Central memory CD8-positive, alpha-beta T cell (primary cell): ENCODE data around the gene USO1.
"Not testable (repeated sequence)": the region's sequence is repeated elsewhere in the genome, so short reads cannot be mapped to it uniquely, and the experiment has no call there.

Source experiments
- ATAC-seq: fragments of 150-1000 bp; cut with Tn5 transposase; replicated peaks from 2 replicates; pipeline ENCODE4 v1.10.0; 2022; ENCODE audit warnings: mild to moderate bottlenecking, moderate FRiP score, moderate number of reproducible peaks; ENCODE audit not compliant: poor library complexity, severe bottlenecking; ENCODE audit errors: extremely low read depth
- DNase-seq, 2 donors: peaks; one replicate each; pipeline ENCODE4 v3.0.0; 2021; ENCODE audit warnings: low spot score in 2 of 2
- H3K27ac Mint-ChIP-seq: one replicate; pipeline ENCODE4 v1.8.0; 2022; ENCODE audit warnings: low read depth, mild to moderate bottlenecking, moderate library complexity, mixed read lengths
- H3K27me3 Mint-ChIP-seq: one replicate; pipeline ENCODE4 v1.8.0; 2022; ENCODE audit warnings: mixed read lengths
- H3K36me3 Mint-ChIP-seq: one replicate; pipeline ENCODE4 v1.8.0; 2022; ENCODE audit warnings: mild to moderate bottlenecking, moderate library complexity, mixed read lengths; ENCODE audit not compliant: insufficient read depth
- H3K4me1 Mint-ChIP-seq: one replicate; pipeline ENCODE4 v1.8.0; 2022; ENCODE audit warnings: mixed read lengths
- H3K4me3 Mint-ChIP-seq: one replicate; pipeline ENCODE4 v1.8.0; 2022; ENCODE audit warnings: mild to moderate bottlenecking, moderate library complexity, mixed read lengths
- H3K9me3 Mint-ChIP-seq: one replicate; pipeline ENCODE4 v1.8.0; 2022; ENCODE audit warnings: mixed read lengths

Gene USO1, protein sequence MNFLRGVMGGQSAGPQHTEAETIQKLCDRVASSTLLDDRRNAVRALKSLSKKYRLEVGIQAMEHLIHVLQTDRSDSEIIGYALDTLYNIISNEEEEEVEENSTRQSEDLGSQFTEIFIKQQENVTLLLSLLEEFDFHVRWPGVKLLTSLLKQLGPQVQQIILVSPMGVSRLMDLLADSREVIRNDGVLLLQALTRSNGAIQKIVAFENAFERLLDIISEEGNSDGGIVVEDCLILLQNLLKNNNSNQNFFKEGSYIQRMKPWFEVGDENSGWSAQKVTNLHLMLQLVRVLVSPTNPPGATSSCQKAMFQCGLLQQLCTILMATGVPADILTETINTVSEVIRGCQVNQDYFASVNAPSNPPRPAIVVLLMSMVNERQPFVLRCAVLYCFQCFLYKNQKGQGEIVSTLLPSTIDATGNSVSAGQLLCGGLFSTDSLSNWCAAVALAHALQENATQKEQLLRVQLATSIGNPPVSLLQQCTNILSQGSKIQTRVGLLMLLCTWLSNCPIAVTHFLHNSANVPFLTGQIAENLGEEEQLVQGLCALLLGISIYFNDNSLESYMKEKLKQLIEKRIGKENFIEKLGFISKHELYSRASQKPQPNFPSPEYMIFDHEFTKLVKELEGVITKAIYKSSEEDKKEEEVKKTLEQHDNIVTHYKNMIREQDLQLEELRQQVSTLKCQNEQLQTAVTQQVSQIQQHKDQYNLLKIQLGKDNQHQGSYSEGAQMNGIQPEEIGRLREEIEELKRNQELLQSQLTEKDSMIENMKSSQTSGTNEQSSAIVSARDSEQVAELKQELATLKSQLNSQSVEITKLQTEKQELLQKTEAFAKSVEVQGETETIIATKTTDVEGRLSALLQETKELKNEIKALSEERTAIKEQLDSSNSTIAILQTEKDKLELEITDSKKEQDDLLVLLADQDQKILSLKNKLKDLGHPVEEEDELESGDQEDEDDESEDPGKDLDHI

DNA sequence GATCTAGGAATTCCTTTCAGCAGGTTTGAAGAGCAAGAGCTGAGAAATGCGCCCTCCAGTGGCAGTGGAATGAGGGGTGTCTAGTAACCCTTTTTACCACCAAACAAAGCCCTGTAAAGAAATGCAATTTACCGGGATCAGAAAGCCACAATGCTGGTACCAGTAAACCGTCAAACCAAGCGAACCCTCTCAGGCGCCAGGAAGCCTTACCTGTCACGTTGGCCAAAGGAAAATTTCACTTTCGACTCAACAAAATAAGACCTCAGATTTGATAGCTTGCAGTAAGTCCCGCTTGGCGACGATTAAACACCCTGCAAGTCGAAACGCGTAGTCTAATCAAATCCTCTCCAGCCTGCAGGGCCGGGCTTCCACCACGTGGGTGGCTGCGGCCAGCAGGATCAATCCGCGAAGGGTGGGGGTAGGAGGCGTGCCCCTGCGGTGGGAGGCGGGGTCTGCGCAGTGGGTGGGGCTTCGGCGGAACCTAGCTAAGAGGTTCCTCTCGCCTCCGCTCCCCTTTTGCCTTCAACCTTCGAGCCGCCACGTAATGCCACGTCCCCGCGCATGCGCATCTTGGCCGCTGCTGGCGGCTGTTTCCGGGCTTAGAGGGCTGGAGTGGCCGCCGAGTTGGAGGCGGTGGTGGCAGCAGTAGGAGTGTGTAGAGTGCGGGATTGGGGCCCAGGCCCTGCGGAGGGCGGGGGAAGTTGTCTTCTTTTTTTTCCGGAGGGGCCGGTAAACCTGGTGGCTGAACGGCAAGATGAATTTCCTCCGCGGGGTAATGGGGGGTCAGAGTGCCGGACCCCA, at the start of gene USO1:
USO1 (plus strand) TSS at position 512 of the 801 bp plus-strand sequence; CDS start at position 755, 243 bp downstream.
- Mint-ChIP-seq H3K27me3 (no peaks in the 10 kb centered on the region), H3K4me3 (peak within 1 kb of the TSS; percentile 99), H3K9me3 (no peaks in the 10 kb centered on the region), H3K4me1 (peaks cover 54% of the 10 kb centered on the region), H3K27ac (peak within 1 kb of the TSS; percentile 99), H3K36me3 (peaks cover 15% of the 10 kb centered on the region)
- ATAC-seq = peak; percentile 90
- peak; percentile 100 for DNase-seq

DNA sequence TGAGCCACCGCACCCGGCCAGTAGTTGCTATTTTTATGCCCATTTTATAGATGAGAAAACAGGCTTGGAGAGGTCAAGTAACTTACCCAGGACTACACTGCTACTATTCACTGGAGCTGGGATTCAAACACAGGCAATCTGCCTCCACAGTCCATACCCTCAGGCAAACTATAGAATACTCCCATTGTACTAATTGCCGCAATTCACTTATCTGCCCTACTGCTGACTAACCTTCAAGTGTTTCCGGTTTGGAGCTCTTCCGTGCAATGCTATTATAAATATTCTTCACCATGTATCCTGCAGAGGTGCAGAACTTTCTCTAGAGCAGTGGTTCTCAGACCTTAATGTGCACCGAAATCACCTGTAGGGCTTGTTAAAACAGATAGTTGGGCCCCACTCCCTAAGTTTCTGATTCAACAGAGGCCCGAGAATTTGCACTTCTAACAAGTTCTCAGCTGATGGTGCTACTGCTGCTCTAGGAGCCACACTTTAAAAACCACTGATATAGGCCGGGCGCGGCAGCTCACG, 49.3 kb upstream of the USO1 start:
- H3K27me3 Mint-ChIP-seq = no peaks in the 10 kb centered on the region
- peaks cover 20% of the 10 kb centered on the region for H3K36me3 Mint-ChIP-seq
- H3K4me3 Mint-ChIP-seq = peak overlapping the region; percentile 23
- peaks cover 33% of the 10 kb centered on the region for H3K4me1 Mint-ChIP-seq
- no peak for DNase-seq
- ATAC-seq = no peak
- H3K27ac Mint-ChIP-seq = no peak overlapping the region
- H3K9me3 Mint-ChIP-seq = no peaks in the 10 kb centered on the region

DNA sequence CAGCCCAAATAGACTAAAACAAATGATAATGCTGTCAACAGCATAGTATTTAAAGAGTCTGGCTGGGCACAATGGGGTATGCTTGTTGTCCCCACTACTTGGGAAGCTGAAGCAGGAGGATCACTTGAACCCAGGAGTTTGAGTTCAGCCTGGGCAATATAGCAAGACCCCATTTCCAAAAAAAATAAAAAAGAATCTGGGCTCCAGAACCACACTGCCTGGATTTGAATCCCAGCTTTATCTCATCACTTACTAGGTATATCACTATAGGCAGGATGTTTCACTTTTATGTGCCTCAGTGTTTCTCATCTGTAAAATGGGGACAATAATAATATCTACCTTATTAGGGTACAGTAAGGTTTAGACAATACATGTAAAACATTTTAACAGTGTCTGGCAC, 45.9 kb upstream of the USO1 start:
- no peak overlapping the region for H3K4me3 Mint-ChIP-seq
- no peaks in the 10 kb centered on the region for H3K9me3 Mint-ChIP-seq
- DNase-seq = no peak
- ATAC-seq = no peak
- no peak overlapping the region for H3K27ac Mint-ChIP-seq
- no peaks in the 10 kb centered on the region for H3K27me3 Mint-ChIP-seq
- H3K36me3 Mint-ChIP-seq = peaks cover 6% of the 10 kb centered on the region
- peaks cover 15% of the 10 kb centered on the region for H3K4me1 Mint-ChIP-seq

DNA sequence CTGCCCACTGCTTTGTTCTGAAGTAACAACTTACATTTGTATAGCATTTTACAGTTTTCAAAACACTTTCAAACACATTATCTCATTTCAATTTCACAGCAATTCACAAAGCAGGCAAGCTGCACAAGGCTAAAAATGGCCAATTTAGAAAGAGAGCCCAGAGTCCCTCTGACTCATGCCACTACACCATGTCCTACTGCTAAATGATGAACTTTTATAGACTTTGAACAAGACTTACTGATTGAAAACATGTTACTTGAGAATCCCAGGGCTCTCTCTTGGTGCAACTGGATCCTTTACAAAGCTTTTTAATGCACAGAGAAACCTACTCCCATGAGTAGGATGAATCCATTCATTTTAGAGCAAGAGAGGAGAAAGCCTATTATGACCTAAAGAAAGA, 45.4 kb upstream of the USO1 start:
- DNase-seq (no peak), ATAC-seq (no peak)
- H3K4me3 Mint-ChIP-seq = no peak overlapping the region
- H3K4me1 Mint-ChIP-seq = peaks cover 10% of the 10 kb centered on the region
- no peaks in the 10 kb centered on the region for H3K9me3 Mint-ChIP-seq
- no peaks in the 10 kb centered on the region for H3K27me3 Mint-ChIP-seq
- peaks cover 2% of the 10 kb centered on the region for H3K36me3 Mint-ChIP-seq
- H3K27ac Mint-ChIP-seq = no peak overlapping the region

DNA sequence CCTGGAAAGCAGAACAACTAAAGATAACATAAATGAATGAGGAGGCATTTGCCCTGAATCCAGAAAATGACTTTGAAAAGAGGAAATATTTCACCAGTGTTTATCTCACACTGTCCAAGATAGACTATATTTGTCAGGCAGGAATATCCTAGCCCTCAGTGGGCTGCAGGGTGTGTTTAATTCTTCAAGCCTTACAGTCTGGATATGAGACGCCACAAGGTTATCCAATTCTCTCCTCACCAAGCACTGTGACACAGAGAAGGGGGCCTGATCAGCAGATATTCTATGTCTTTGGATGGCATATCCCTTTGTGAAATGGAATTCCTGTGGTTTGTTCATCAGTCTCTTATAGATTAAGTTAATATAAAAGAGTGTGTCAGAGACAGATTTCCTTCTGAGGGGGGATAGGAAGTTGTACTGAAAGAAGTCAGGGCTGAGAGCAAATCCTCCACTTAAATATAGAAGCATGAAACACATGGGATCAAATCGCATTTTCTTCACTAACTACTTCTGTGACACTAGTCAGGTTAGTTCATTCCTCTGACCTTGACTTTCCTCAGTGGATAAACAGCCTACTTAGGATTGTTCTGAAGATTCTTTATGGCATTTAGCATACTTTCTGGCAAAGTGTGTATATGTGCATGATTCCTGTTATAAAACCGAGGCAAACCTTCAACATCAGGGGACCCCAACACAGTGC, 44.4 kb upstream of the USO1 start:
- Mint-ChIP-seq H3K4me3 (no peak overlapping the region), H3K27ac (no peak overlapping the region), H3K9me3 (no peaks in the 10 kb centered on the region), H3K36me3 (peaks cover 2% of the 10 kb centered on the region), H3K27me3 (no peaks in the 10 kb centered on the region), H3K4me1 (peaks cover 7% of the 10 kb centered on the region)
- DNase-seq = no peak
- no peak for ATAC-seq

DNA sequence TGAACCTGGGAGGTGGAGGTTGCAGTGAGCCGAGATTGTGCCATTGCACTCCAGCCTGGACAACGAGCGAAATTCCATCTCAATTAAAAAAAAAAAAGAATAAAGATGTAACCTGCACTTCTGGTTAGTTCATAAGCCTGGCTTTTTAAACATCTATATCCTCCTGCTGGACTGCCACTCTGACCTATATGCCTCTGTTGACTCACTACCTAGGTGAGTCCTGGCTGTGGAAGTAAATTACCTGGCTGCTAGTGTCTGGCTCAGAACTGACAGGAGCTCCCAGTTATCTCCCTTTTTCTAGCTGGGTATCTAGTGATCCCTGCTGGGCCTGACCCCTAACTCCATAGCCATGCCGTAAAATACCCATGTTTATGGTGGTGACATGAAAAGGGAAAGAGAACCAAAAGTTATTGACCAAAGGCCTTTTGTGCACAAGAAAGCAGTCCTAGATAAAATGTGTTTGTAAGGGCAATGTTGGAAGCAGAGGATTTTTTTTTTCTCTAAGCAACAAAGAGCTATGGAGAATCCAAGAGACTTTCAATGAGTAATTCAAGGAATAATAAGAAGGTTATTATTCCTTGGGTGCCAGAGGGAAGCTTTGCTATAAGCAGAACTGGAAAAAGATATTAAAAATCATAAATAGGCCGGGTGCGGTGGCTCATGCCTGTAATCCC, 40.8 kb upstream of the USO1 start:
- Mint-ChIP-seq H3K4me1 (peaks cover 24% of the 10 kb centered on the region), H3K27ac (no peak overlapping the region), H3K27me3 (no peaks in the 10 kb centered on the region), H3K36me3 (no peaks in the 10 kb centered on the region), H3K4me3 (no peak overlapping the region), H3K9me3 (no peaks in the 10 kb centered on the region)
- DNase-seq (no peak), ATAC-seq (no peak)

DNA sequence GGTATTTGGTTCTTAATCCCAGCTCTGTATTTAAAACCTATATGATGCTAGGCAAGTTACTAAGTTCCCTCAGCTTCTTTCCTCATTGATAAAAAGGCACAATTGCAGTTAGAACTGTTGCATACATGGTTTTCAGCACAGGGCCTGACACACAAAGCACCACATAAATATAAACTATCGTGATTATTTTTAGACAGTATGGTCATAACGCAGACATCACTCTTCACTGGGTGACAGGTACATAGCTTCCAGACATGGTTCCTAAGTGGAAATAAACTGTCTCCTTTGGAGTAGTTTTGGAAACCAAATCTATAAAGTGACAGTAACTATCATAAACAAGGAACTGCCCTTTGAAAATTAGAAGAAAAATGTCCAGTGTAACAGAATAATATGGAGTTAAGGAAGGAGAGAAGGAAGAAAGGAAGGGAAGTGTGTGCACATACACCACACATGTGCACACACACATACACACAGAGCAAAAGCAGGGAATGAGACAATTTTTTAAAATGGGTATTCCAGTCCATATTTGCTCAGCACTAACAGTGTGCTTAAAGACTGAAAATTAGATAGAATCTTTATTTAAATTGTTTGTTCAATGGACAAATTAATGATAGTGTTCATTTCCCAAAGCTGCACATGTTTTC, 38.7 kb upstream of the USO1 start:
- Mint-ChIP-seq H3K4me1 (peaks cover 24% of the 10 kb centered on the region), H3K36me3 (no peaks in the 10 kb centered on the region), H3K27me3 (no peaks in the 10 kb centered on the region), H3K9me3 (no peaks in the 10 kb centered on the region), H3K4me3 (peak overlapping the region; percentile 1), H3K27ac (peak overlapping the region; percentile 26)
- DNase-seq (no peak), ATAC-seq (no peak)

DNA sequence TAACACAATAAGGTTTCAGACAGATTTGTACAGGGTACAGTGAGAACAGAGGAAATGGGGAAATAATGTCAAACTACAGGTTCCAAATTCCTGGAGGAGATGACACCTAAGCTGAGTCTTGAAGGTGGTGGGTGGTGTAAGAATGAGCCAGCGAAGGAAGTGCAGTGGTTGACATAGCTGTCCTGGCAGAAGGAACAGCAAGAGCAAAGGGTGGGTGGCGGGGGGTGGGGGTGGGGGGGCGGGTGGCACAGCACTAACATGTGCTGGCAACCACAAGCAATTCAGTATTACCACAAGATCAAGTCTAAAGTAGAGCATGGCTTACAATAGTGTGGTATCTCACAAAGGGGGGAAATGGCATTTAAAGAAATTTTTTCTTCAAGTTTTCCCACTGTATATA, 38.0 kb upstream of the USO1 start:
- DNase-seq (no peak), ATAC-seq (peak; percentile 91)
- Mint-ChIP-seq H3K9me3 (no peaks in the 10 kb centered on the region), H3K4me1 (peaks cover 24% of the 10 kb centered on the region), H3K27me3 (no peaks in the 10 kb centered on the region), H3K4me3 (peak overlapping the region; percentile 1), H3K36me3 (no peaks in the 10 kb centered on the region), H3K27ac (peak overlapping the region; percentile 26)

DNA sequence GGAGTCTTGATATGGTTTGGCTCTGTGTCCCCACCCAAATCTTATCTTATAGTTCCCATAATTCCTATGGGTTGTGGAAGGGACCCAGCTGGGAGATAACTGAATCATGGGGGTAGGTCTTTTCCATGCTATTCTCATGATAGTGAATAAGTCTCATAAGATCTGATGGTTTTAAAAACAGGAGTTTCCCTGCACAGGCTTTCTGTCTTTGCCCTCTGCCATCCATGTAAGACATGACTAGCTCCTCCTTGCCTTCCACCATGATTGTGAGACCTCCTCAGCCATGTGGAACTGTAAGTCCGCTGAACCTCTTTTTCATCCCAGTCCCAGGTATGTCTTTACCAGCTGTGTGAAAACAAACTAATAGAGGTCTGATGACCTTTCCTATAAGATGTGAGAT, 37.3 kb upstream of the USO1 start:
- not testable (repeated sequence) for H3K9me3 Mint-ChIP-seq, H3K4me3 Mint-ChIP-seq, H3K36me3 Mint-ChIP-seq, H3K27me3 Mint-ChIP-seq, DNase-seq, ATAC-seq, H3K27ac Mint-ChIP-seq
- peaks cover 24% of the 10 kb centered on the region for H3K4me1 Mint-ChIP-seq

DNA sequence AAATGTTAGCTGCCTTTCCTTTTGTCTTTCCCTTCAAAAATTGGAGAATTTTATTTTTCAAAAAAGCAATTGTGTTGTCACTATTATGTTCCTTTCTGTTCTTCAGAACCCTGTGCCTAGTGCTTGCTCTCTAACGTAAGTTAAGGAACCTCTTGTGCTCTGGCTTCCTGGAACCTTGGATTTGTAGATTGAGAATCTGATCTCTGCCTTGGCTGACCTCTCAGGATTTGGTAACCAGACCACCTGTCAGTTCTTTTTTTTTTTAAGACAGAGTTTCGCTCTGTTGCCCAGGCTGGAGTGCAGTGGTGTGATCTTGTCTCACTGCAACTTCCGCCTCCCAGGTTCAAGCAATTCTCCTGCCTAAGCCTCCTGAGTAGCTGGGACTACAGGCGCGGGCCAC, 32.3 kb upstream of the USO1 start:
- not testable (repeated sequence) for ATAC-seq, H3K36me3 Mint-ChIP-seq, DNase-seq, H3K4me1 Mint-ChIP-seq, H3K27me3 Mint-ChIP-seq, H3K9me3 Mint-ChIP-seq, H3K4me3 Mint-ChIP-seq, H3K27ac Mint-ChIP-seq

DNA sequence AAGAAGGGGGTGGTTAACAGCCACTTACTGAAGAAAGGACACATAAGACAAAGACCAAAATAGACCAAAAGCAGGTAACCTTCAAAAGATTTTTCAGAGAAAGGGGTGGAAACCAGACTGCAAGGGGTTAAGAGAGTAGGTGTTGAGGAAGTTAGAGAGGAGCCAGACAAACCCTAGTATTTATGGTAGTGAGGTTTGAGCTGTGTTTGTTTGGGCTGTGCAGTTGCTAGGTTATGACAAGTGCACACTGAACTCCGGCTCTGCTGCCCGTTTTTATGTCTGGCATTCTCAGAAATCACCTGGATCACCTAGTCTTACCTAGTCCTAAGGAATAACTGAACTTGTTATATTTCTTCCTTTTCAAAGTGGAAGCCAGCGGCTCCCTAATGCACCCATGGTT, 28.3 kb upstream of the USO1 start:
- Mint-ChIP-seq H3K27me3 (no peaks in the 10 kb centered on the region), H3K4me1 (peaks cover 19% of the 10 kb centered on the region), H3K36me3 (no peaks in the 10 kb centered on the region), H3K9me3 (no peaks in the 10 kb centered on the region), H3K4me3 (no peak overlapping the region), H3K27ac (no peak overlapping the region)
- DNase-seq (no peak), ATAC-seq (peak; percentile 52)
